Mesothelial cell of epicardium (in vitro differentiated cells): ENCODE results near the gene UACA. TPM values are rescaled to one million over a fixed set of nuclear protein-coding genes. Genes with fewer than 3 reads are reported as not detected.

ENCODE experiments used
- DNase-seq, 2 experiments: peaks; one replicate each; pipeline ENCODE4 v3.0.0; 2021; ENCODE audit warnings: low spot score in 2 of 2; ENCODE audit not compliant: unreplicated experiment in 2 of 2
- H3K27ac Mint-ChIP-seq: 2 replicates; pipeline ENCODE4 v1.8.0; 2021; ENCODE audit warnings: mixed read lengths
- H3K27me3 Mint-ChIP-seq: 2 replicates; pipeline ENCODE4 v1.8.0; 2021; ENCODE audit warnings: low read depth, mixed read lengths
- H3K36me3 Mint-ChIP-seq: 2 replicates; pipeline ENCODE4 v1.8.0; 2021; ENCODE audit warnings: mixed read lengths
- H3K4me1 Mint-ChIP-seq: 2 replicates; pipeline ENCODE4 v1.8.0; 2021; ENCODE audit warnings: mixed read lengths
- H3K4me3 Mint-ChIP-seq: 2 replicates; pipeline ENCODE4 v1.8.0; 2021; ENCODE audit warnings: mild to moderate bottlenecking, moderate library complexity, mixed read lengths
- H3K9me3 Mint-ChIP-seq: 2 replicates; pipeline ENCODE4 v1.8.0; 2021; ENCODE audit warnings: mixed read lengths
- CTCF ChIP-seq: fragments of 200-600 bp; sonication (generic); IDR thresholded peaks from one replicate; pipeline ENCODE4 v1.5.0; 2021; ENCODE audit warnings: antibody characterized with exemption; ENCODE audit not compliant: unreplicated experiment
- total RNA-seq: library from RNA; stranded (reverse); gene quantifications from 3 replicates; pipeline ENCODE4 v1.2.1, GENCODE V29; 2021

The UACA gene
- total RNA-seq, 1 donor from 2014 or later, result 70.3 TPM

GRCh38 chr15:70723927-70724326 lies 39.4 kb downstream of the UACA start:
- H3K27me3 Mint-ChIP-seq, result no peaks in the 10 kb centered on the region
- no peak for TF ChIP-seq CTCF

DNA sequence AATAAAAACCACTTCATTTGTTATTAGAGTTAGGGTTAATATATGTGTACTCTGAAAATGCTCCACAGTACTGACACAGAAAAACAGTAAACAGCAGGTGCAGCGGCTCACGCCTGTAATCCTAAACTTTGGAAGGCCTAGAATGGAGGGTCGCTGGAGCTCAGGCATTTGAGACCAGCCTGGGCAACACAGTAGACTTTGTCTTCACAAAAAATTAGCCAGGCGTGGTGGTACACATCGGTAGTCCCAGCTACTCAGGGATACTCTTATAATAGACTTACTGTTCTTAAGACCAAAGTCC lies 40.3 kb downstream of the UACA start:
- H3K4me1 Mint-ChIP-seq, result peaks cover 16% of the 10 kb centered on the region
- H3K36me3 Mint-ChIP-seq, result no peaks in the 10 kb centered on the region
- H3K9me3 Mint-ChIP-seq, result no peaks in the 10 kb centered on the region
- no peak overlapping the region for H3K27ac Mint-ChIP-seq
- no peak for TF ChIP-seq CTCF
- no peaks in the 10 kb centered on the region for H3K27me3 Mint-ChIP-seq
- no peak overlapping the region for H3K4me3 Mint-ChIP-seq
- DNase-seq, result no peak

More at GRCh38 chr15:70723927-70724326, 39.4 kb downstream of the UACA start:
- no peaks in the 10 kb centered on the region for H3K36me3 Mint-ChIP-seq
- H3K4me3 Mint-ChIP-seq, result no peak overlapping the region
- H3K9me3 Mint-ChIP-seq, result no peaks in the 10 kb centered on the region
- peaks cover 14% of the 10 kb centered on the region for H3K4me1 Mint-ChIP-seq
- H3K27ac Mint-ChIP-seq, result no peak overlapping the region
- DNase-seq, result no peak

DNA sequence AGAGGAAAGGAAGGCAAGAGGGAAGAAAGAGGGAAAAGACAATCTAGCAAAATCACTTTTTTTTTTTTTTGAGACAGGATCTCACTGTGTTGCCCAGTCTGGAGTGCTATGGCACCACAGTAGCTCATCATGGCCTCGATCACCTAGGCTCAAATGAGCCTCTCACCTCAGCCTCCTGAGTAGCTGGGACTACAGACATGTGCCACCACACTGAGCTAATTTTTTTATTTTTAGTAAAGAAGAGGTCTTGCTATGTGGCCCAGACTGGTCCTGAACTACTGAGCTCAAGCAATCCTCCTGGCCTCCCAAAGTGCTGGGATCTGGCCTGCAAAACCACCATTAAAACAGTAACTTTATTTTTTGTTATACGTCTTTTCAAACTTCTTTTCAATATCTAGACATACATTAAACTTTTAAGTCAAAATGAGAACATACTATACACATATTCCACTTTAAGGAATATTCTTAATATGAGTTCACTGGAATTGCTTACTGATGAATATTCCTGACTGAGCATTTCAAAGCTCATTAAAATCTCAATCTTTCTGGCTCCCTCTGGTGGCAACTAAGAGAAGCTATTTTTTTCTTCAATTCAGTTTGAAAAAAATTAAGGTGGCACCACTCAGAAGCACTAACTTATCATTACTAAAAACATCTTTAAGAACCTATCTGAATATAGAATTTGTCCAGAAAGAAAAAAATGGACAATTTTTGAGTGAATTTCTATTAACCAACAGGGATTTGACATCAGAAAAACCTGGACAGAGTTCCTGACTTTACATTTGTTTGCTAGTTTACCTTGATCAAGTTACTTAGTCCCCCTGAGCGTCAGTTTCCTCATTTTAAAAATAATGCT lies 40.9 kb downstream of the UACA start:
- Mint-ChIP-seq H3K27me3 (no peaks in the 10 kb centered on the region), H3K9me3 (no peaks in the 10 kb centered on the region), H3K4me3 (no peak overlapping the region), H3K4me1 (peaks cover 18% of the 10 kb centered on the region), H3K27ac (no peak overlapping the region), H3K36me3 (no peaks in the 10 kb centered on the region)
- peak; percentile 92 for TF ChIP-seq CTCF
- DNase-seq, result no peak

DNA sequence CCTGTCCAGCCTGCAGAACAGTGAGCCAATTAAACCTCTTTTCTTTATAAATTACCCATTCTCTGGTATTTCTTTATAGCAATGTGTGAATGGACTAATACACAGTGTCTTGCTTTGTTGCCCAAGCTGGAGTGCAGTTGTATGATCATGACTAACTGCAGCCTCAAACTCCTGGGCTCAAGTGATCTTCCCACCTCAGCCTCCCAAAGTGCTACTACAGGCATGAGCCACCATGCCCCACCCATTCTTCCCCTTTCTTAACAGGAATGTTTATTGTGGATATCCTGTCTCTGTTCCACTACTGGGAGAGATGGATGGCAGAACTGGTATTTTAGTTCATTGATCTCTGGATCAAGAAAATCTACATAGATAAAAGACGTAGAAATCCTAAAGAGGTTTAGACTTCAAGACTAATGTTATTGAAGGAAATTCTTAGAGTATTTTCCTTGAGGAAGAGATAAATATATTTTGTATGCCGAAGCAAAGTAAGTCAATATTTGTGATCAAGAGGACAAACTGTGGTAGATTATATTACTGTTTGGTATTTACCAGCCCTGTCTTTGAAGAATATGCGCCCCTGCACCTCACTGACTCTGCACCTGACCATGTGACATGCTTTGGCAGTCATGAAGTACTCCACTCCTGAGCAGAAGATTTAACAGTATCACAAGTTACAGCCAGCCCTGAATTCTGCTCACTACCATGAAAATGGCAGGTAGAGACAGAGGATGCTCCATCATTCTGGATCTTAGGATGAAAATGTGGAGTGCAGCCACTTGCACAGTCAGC lies 42.9 kb downstream of the UACA start:
- H3K9me3 Mint-ChIP-seq, result no peaks in the 10 kb centered on the region
- TF ChIP-seq CTCF, result no peak
- no peak overlapping the region for H3K4me3 Mint-ChIP-seq
- DNase-seq, result no peak
- H3K27me3 Mint-ChIP-seq, result no peaks in the 10 kb centered on the region
- peak overlapping the region; percentile 45 for H3K27ac Mint-ChIP-seq
- H3K36me3 Mint-ChIP-seq, result no peaks in the 10 kb centered on the region
- H3K4me1 Mint-ChIP-seq, result peaks cover 19% of the 10 kb centered on the region

- no peak for DNase-seq
- Mint-ChIP-seq H3K36me3 (no peaks in the 10 kb centered on the region), H3K27me3 (no peaks in the 10 kb centered on the region), H3K4me1 (peaks cover 47% of the 10 kb centered on the region), H3K4me3 (no peak overlapping the region), H3K9me3 (no peaks in the 10 kb centered on the region), H3K27ac (peak overlapping the region; percentile 37)
- TF ChIP-seq CTCF, result no peak
Measured at GRCh38 chr15:70717237-70717793, 46.0 kb downstream of the UACA start.
